GM21723 (cell line): ENCODE data around the gene PHF13.

Experiments
- ATAC-seq: cut with Tn5 transposase; IDR thresholded peaks from one replicate; pipeline ENCODE4 v1.9.1; 2021; ENCODE audit warnings: mild to moderate bottlenecking, moderate library complexity; ENCODE audit not compliant: unreplicated experiment

PHF13 gene

GRCh38 chr1:6613361-6614018 lies at the start of gene PHF13:
TSS of gene PHF13 (plus strand) at chr1:6613731. CDS start at chr1:6614067, 336 bp downstream.
- peak; percentile 92 for ATAC-seq

- ATAC-seq = no peak
Observed at GRCh38 chr1:6569033-6569432, 44.5 kb upstream of the PHF13 start.

- ATAC-seq = no peak
Observed at GRCh38 chr1:6570100-6570499, 43.4 kb upstream of the PHF13 start.

- ATAC-seq = no peak
Observed at GRCh38 chr1:6570987-6571386, 42.5 kb upstream of the PHF13 start.

GRCh38 chr1:6572653-6573383 lies 40.7 kb upstream of the PHF13 start:
- no peak for ATAC-seq

- no peak for ATAC-seq
Observed at GRCh38 chr1:6574025-6574620, 39.4 kb upstream of the PHF13 start.

GRCh38 chr1:6574818-6575217 lies 38.7 kb upstream of the PHF13 start:
- ATAC-seq = no peak

GRCh38 chr1:6577831-6578525 lies 35.6 kb upstream of the PHF13 start:
- no peak for ATAC-seq

- ATAC-seq = no peak
Observed at GRCh38 chr1:6578624-6579373, 34.7 kb upstream of the PHF13 start.

- peak; percentile 93 for ATAC-seq
Observed at GRCh38 chr1:6579374-6580118, 34.0 kb upstream of the PHF13 start, which contains the start of gene ZBTB48. TSS of gene ZBTB48 (plus strand) at chr1:6579994. CDS start at chr1:6580610, 616 bp downstream.

GRCh38 chr1:6580119-6580592 lies 33.4 kb upstream of the PHF13 start:
- ATAC-seq = no peak

- ATAC-seq = no peak
Observed at GRCh38 chr1:6580593-6581409, 32.7 kb upstream of the PHF13 start.

GRCh38 chr1:6581561-6582305 lies 31.8 kb upstream of the PHF13 start:
- ATAC-seq = no peak

GRCh38 chr1:6582370-6582769 lies 31.2 kb upstream of the PHF13 start:
- ATAC-seq = no peak

GRCh38 chr1:6584126-6585080 lies 29.1 kb upstream of the PHF13 start:
- ATAC-seq = no peak

- no peak for ATAC-seq
Observed at GRCh38 chr1:6585081-6585722, 28.3 kb upstream of the PHF13 start.

GRCh38 chr1:6585841-6586240 lies 27.7 kb upstream of the PHF13 start:
- no peak for ATAC-seq
